GM21786 (cell line): ENCODE data around the gene RTN1.

Experiments
- ATAC-seq: cut with Tn5 transposase; IDR thresholded peaks from one replicate; pipeline ENCODE4 v1.9.1; 2021; ENCODE audit not compliant: unreplicated experiment

The RTN1 gene

DNA sequence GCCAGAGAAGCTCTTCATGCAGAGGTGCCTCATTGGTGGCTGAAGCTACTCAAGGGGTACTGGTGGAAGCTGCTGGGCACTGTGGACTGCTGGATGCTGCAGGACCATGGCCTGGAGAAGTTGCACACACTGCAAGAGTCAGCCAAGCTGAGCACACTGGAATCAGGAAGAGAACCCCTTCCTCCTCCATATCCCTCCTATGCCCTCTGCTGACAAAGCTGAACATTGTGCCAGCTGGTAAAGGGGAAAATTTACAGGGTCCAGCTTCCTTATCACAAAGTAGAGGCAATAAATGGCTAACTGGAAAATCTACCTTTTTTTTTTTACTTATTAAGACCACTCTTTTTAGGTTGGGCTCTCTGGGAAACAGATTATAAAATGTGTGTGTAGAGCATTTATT, 300.5 kb downstream of the RTN1 start:
- no peak for ATAC-seq

DNA sequence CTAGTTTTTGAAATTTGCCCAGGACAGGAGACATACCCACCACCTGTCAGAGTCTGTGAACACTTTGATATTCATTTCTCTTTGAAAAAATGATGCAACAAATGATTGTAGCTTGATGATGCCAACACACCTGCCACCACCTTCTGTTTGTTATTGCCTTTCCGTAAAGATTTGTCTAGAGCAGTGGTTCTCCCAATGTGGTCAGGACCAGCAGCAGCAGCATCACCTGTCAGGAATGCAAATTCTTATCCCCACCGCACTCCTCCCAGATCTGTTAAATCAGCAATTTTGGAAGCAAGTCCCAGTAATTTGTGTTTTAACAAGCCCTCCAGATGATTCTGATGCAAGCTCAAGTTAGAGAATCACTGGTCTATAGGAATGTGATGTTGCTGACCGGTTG, 303.9 kb downstream of the RTN1 start:
- no peak for ATAC-seq

DNA sequence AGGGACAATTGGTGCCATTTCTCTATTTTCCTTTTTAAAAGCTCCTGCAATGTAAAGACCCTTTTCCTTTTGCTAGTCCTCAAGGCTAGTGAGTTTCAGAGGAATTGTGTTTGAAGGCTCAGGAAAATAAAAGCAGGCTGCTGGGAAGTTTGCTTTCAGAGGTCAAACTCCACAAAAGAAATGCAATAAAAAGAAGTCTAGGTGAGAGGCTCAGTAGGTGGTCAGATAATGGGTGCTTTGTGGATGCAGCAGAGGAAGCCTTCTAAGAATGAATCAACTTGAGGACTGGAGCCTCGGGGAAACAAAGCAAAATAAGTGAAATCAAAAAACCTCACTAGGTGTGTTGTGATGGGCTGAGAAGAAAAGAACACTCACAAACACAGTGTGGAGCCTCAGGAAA, 304.3 kb downstream of the RTN1 start:
- no peak for ATAC-seq

DNA sequence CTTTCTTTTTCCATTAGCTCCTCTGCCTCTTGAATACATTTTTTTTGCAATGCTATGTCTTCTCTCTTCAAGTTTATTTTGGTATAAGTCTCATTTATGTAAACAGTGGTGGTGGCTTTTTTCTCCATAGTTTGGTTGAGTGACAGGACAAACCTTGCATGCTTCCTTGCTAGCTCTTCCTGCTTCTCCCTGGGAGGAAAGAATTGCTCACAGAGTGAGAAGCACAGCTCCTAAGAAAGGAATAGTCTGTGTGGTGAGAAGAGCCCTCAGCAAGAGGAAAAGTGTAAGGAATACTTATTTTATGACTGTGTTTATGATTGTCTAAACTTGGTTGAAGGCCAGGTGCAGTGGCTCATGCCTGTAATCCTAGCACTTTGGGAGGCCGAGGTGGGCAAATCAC, 305.5 kb downstream of the RTN1 start:
- ATAC-seq, result no peak

DNA sequence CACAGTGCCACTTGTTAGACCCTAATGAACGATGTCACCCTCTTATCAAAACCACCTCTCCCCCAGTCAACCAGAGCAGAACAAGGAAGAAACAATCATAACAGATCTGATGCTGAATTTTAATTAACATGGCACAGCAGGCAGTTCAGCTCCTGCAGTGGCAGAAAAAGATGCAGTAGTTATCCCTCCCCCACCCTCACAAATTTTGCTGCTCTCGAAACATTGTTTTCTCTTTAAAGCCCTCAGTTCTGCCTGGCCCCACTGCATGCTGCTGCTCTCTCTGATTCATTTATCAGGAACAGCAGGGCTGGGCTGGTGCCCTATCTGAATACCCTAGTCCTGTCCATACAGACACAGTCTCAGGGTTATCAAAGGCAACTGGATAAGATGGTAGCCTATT, 306.2 kb downstream of the RTN1 start:
- no peak for ATAC-seq

DNA sequence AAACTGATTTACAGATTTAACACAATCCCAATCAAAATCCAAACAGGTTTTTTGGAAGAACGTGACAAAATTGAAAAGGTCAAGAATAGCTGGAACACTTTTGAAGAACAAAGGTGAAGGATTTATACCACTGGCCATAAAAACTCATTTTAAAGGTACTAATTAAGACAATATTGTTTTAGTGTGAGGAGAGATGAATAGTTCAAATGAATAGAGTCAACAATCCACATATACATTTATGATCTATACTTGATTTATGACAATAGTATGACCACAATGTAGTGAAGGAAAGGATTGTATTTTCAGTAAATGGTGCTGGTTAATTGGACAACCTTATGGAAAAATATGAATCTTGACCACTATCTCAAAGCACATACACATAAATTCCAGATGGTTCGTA, 323.3 kb downstream of the RTN1 start:
- ATAC-seq, result no peak
